GM10248 (cell line): ENCODE measurements around the gene ACBD6.

Source experiments
- CTCF ChIA-PET: fragments of 300-600 bp; sonication (Branson Sonifier 250); formaldehyde crosslinking; extraction: SDS; loops from one replicate; lab custom pipeline; 2021; ENCODE audit warnings: antibody characterized with exemption; lab: Yijun Ruan, JAX
- POLR2A ChIA-PET: fragments of 350-650 bp; sonication (Branson Sonifier 250); formaldehyde crosslinking; extraction: SDS; loops from one replicate; lab custom pipeline; 2020; ENCODE audit warnings: antibody characterized with exemption; lab: Yijun Ruan, JAX
- DNase-seq: peaks from one replicate; pipeline ENCODE4 v3.0.0; 2012; ENCODE audit errors: extremely low spot score
- CTCF ChIP-seq: IDR thresholded peaks from 2 replicates; pipeline ENCODE4 v1.5.1; 2012; ENCODE audit warnings: mild to moderate bottlenecking, low read depth; ENCODE audit errors: extremely low read depth, missing control alignments, control extremely low read depth

ACBD6 gene

GRCh38 chr1:180521474-180522212 is 19.3 kb upstream of the ACBD6 start:
- POLR2A ChIA-PET: no interaction called here
- no peak for TF ChIP-seq CTCF
- no peak for DNase-seq
- CTCF ChIA-PET: interaction anchor here (1.2 kb wide), 1 partner anchor 343 kb away, joined by 7 read pairs; no protein-coding TSS in a partner anchor

- ChIA-PET POLR2A (no interaction called here), CTCF (interaction anchor here (1.0 to 1.7 kb wide), 2 partner anchors 13 to 37 kb away, joined by 3 to 5 read pairs; no protein-coding TSS in a partner anchor)
- no peak for DNase-seq
- no peak for TF ChIP-seq CTCF
Observed at GRCh38 chr1:180519846-180520245, 17.5 kb upstream of the ACBD6 start.

GRCh38 chr1:180515857-180516388 is 13.5 kb upstream of the ACBD6 start:
- peak; percentile 73 for DNase-seq
- peak; percentile 86 for TF ChIP-seq CTCF
- CTCF ChIA-PET: interaction anchor here (0.7 to 4.7 kb wide), 41 partner anchors 9 to 963 kb away, joined by 3 to 63 read pairs (median 5); partner anchors contain the start of gene ACBD6
- POLR2A ChIA-PET: no interaction called here

- CTCF ChIA-PET: interaction anchor here (0.7 to 4.7 kb wide), 39 partner anchors 8 to 964 kb away, joined by 3 to 63 read pairs (median 5); partner anchors contain the start of gene ACBD6
- TF ChIP-seq CTCF: no peak
- POLR2A ChIA-PET: no interaction called here
- DNase-seq: no peak
Observed at GRCh38 chr1:180515364-180515763, 13.0 kb upstream of the ACBD6 start.

GRCh38 chr1:180513531-180513930 is 11.2 kb upstream of the ACBD6 start:
- DNase-seq: no peak
- ChIA-PET POLR2A (no interaction called here), CTCF (interaction anchor here (1.0 to 4.7 kb wide), 7 partner anchors 9 to 911 kb away, joined by 3 to 55 read pairs (median 3); partner anchors contain the start of gene ACBD6)
- no peak for TF ChIP-seq CTCF

- DNase-seq: no peak
- ChIA-PET POLR2A (no interaction called here), CTCF (interaction anchor here (0.8 to 1.6 kb wide), 2 partner anchors 16 to 352 kb away, joined by 3 to 4 read pairs; no protein-coding TSS in a partner anchor)
- TF ChIP-seq CTCF: no peak
Observed at GRCh38 chr1:180510882-180511281, 8.5 kb upstream of the ACBD6 start.
